SKM-1 (cell line): ENCODE results near the gene STKLD1.
"Not testable (repeated sequence)": the region's sequence is repeated elsewhere in the genome, so short reads cannot be mapped to it uniquely, and the experiment has no call there.

Experiments
- DNase-seq: peaks from one replicate; lab custom pipeline; 2025; ENCODE audit not compliant: unreplicated experiment; lab: John Stamatoyannopoulos, UW

The STKLD1 gene

DNA sequence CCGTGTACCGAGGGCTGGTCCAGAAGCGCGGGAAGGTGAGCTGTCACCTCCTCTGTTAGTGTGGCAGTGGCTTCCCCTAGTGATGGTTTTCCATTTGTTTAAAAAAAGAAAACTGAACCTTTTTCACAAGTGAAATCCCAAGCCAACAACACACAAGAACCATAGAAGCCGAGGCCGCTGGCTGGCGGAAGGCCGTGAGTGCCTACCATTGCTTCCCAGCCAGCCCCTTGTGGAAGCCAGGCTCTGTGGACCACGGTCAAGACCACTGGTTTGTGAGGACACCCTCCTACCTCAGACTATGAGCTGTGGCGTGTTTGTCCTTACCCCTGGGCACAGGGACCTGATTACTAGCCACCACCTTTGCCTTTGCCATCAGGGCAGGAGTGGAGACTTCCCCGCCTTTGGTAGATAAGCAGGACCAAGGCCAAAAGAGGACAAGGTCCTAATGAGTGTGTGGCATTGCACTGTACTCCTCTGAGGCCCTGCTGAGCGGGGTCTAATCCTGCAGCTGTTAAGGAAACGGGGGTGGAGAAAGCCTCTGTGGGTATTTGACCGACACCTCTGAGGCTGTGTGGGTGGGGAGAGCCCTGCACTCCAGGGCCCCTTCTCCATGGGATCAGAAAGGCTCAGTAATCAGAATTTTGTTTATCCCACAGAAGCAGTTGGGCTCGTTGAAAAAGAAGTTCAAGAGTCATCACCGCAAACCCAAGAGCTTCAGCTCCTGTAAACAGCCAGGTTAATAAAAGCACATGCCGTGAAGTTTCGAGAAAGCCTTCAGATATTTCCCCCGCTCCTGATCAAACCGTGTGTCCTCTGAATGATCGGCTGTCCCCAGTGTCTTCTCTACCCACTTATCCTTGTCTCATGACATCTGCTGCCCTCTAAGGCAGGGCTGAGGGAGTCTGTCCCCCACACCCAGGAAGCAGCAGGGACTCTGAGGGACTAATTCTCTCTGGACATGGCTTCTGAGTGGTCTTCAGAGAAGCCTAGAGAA, 15.5 kb upstream of the STKLD1 start:
- DNase-seq, result no peak

DNA sequence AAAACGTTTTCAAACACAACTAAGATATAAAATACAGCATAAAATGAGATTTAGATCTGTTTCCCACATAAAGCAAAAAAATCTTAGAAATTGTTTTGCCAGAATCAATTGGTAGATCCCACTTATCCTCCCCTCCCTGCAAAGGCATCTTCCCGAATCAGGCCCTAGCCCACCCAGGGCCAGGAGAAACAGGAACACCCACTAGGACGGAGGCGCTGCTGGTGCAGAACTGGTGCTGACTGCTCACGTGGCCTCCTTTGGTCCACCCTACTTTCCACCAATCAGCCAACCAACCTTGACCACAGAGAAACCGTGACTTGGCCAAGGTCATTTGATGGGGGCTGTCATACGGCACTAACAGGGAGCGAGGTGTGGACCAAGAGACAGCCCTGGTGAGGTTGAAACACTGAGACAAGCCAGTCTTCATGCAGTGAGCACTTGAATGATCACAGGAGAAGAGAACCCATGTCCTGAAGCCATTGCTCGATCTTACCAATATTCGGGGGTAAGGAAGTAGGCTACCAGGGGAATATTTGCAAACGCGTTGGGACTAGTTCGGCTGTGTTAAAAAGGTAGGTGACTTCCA, 14.6 kb upstream of the STKLD1 start:
- DNase-seq, result no peak

DNA sequence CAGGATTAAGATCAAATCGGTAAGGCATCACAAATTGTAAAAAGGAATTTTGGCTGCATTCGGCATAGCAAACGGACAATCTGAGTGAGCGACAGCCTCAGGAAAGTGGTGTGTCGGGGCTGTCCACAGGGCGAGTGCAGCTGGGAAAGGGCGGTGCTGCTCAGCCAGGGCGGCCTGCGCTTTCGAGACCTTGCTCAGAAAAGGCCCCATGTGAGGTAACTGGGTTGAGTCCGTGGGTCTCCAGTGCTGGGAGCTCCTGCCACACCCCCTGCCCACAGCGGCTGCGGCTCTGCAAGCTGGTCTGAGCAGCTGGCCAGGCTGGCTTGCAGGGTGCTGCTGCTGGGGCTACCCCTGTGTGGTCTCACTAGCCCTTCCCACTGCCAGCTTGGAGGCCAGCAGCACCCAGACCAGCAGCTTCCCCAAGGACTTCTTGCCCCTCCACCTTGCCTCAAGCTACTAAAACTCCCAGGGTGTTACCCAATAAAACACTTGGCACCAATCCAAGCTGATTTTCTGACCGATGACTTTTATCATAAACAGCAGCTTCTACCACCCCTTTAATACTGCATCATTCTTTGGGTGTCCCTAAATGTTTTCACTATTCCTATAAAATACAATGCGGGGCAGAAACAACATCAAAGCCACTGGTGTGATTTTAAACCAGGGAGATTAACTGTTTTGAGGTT, 13.7 kb upstream of the STKLD1 start:
- DNase-seq, result no peak

DNA sequence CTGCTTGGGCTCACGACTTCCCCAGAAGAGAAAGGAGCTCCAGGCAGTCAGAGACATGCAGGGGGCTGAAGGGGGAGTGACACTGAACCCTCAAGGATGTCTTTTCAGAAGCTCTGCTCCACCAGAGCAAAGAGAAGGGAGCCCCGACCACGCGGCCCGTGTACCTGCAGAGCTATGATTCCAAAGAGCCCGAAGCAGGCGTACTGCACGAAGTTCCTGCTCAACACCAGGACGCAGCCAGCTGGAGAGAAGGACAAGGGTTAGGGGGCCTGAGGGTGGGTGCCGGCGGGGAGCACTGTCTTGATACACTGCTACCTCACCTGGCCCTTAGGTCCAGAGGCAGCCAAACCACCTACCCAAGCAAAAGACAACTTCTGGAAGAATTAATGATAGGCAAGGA, 9.7 kb upstream of the STKLD1 start:
- DNase-seq, result no peak

DNA sequence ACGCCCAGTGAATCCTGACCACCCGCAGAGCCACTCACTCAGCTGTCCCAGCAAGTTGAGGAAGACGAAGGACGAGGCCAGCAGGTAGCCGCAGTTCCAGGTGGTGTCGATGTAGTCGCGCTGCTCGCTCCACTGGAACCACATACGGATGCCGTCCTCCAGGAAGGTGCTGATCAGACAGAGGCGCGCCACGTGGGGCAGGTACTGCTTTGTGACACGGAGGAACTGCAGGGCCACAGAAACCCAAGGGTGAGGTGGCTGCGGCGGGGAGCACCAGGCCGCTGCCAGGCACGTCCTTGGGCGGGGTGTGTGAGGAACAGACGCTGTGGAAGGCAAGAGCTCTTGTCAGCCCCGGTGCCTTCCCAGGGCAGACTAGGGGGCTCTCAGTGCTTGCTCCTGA, 8.9 kb upstream of the STKLD1 start:
- no peak for DNase-seq

DNA sequence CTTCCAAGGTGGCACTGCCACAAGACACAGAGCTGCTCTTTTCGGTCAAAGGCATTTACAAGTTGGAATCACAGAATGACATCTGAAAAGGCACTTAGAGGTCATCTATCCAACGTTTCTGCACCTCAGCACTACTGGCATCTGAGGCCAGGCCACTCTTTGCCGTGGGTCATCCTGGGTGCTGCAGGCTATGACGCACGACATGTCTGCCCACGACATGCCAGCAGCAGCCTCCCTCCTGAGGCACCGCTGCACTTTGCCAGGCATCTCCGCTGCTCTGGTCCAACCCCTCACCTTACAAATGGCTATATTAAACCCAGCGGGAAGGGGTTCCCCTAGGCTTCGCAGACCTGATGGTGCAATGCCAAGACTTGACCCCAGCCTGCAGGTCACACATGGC, 8.4 kb upstream of the STKLD1 start:
- DNase-seq, result no peak

DNA sequence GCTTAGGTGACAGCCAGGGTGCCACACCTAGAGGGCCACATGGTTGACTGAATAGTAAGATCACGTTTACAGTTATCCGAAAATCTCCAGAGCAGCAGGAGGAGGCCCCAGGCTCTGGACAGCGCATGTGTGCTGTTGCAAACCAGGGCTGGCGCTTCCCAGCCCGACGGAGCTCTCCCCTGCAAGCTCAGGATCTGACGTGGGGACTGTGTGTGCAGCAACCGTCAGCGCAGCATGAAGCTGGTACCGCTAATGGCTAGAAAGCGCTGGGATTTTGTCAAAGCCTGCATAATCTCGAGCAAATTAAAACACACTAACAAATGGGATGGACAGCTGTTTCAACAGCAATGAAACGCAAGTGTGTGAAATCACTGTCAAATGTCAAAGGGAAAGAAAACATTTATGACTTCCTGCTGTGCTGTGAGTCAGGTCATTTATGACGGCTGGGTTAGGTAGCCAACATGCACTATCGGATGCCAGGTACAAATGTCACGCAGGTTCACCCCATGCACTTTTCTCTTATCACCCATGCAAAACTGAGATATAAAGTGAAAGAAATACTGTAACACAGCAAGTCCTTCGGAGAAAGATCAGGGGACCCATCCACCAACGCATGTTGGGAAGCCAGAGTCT, 7.8 kb upstream of the STKLD1 start:
- no peak for DNase-seq

DNA sequence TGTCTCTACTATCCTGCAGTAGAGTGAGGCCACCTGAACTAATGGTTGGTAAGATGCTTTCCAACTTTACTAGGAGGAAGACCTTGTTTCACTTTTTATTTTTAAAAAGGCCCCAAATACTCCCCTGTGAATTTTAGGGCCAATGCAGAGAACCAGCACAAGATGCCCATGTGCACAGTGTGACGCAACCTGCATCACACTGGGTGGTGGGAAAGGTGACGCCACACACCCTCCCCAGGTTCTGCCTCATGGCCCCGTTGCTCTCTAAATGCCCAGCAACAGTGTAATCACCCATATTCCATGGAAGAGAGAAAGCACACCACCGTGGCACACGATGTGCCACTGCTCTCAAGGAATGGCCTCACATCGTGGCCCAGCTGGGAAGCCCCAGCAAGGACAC, 6.7 kb upstream of the STKLD1 start:
- DNase-seq, result no peak

DNA sequence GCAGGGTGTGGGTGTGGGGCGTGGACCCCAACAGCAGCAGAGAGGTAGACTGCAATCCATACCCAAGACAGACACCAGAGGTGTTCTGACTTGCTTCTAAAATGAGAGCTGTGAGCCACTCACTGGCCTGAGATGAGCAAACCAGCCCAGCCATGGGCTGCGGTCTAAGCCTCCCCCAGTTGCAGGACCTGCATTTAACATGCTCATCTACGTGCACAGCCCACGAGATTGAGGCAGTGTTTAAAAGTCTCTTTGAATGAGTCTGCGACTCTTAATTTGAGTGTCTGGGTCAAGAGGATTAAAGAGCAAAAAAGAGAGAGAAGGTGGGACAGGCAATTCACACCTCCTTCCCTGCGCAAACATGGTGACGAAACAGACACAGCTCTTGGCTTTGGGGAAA, 6.2 kb upstream of the STKLD1 start:
- no peak for DNase-seq

DNA sequence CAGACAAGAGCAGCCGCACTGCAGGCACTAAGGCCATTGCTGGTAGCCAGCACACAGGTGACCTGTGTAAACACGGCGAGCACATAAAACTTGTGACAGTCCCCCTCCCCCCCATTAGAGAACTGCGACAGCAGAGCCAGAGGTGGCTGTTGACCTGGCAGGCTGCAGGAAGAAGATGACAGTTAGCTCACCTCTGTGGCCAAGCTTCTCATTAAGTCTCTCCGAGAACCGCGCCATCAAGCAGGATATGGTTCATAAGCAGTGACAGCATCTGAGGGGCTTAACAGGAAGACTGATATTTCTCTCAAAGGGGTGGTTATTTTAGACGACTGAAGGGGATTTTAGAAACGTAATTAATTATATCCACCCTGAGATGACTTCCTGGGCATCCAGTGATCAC, 5.5 kb upstream of the STKLD1 start:
- DNase-seq, result no peak

DNA sequence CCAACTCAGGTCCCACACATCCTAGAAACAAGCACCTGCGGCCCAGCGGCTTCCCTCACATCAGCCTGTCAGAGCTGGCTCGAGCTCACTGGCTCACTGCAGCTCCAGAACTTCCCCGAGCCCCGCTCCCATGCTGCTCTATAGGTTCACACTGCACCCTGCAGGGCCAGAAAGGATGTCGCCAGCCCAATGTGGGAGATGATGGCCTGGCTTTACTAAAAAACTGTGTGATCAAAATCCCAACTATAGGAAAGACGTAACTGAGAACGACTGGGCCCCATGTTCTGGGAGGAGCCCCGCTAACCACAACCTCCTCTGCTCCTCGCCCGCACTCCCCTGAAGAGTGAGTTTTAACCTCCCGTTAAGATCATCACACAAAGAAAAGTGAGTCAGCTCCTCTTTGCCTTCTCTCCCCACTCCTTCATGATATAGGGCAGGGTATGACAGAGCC, 4.9 kb upstream of the STKLD1 start:
- DNase-seq, result no peak

DNA sequence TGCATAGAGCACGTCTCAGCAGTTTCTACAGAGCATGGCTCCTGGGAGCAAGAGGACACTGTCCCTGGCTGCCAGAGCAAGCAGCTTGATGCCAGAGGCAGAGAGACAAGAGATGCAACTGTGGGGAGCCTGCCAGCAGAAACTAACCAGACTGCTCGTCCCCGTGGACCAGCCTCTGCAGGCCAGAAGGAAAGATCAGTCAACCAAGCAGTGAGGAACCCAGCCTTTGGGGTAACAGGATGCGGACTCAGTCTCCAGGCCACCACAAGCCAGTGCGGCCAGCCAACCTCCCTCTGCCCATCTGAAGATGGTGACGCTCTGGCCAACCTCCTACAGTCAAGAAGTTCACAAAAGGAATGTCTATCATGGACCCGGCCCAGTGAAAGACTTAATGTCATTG, 4.0 kb upstream of the STKLD1 start:
- DNase-seq, result no peak

DNA sequence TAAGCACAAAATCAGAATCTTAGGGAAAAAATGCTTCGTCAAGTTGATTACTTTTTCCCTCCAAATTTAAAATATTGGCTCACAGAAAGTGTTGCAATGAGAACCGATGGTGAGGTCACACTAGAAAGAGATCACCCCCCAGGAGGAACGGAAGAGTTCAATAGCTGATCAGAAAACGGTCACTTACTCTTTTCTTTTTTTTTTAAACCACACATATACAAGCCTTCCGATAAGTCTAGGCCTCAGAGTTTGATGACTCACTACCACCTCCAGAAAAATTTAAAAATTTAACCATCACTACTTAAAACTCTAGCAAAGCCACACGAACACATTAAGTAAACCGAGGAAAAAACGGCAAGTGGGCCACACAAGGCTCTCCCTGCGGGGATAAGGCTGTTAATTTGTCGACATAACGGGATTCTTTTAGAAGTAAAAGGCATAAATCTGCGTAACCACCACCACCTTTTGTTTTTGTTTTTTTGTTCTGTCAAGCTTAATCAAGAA, 1.5 kb upstream of the STKLD1 start:
- DNase-seq, result peak; percentile 37

DNA sequence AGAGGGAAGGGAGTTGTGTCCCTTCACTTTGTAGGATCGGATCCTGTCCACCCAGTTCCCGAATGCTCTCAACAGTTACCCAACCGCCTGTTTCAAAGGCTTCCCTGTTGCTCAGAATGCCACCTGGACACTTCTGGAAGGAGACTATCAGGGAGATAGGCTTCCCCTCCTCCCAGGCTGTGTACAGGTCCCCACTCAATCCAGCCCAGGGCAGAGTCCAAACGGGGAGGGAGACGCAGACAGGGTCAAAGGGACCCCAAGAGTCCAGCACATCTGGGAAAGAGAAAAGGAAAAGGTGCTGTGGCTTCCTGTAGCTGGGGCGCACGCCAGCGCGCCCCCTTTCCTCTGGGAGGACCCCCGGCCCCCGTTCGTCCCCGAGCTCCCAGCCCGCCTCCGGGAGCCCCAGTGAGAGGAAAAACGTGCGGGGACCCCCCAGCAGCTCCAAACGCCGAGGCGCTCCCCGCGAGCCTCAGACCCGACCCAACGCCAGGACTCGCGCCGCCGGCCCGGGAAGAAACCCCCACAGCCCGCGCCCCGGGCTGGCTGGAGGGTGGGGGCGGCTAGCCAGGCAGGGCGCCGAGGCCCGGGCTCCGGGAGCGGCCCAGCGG, 946 bp upstream of the STKLD1 start:
- no peak for DNase-seq

DNA sequence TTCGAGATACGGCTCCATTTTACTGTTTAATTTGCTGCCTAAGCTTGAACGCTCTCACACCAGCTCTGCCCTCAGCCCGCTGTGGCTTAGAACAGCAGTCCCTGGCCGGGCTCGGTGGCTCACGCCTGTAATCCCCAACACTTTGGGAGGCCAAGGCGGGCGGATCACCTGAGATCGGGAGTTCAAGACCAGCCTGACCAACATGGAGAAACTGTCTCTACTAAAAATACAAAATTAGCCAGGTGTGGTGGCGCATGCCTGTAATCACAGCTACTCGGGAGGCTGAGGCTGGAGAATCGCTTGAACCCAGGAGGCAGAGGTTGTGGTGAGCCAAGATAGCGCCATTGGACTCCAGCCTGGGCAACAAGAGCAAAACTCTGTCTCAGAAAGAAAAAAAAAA, 1.1 kb downstream of the STKLD1 start:
- not testable (repeated sequence) for DNase-seq

DNA sequence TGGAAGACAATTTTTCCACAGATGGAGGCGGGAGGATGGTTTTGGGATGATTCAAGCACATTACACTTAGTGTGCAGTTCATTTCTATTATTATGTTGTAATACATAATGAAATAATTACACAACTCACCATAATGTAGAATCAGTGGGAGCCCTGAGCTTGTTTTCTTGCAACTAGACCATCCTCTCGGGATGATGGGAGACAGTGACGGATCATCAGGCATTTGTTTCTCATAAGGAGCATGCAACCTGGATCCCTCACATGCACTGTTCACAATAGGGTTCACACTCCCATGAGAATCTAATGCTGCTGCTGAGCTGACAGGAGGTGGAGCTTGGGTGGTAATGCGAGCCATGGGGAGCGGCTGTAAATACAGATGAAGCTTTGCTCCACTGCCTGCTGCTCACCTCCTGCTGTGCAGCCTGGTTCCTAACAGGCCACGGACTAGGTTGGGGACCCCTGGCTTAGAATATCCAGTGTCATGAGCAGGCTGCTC, 1.6 kb downstream of the STKLD1 start:
- DNase-seq, result no peak

DNA sequence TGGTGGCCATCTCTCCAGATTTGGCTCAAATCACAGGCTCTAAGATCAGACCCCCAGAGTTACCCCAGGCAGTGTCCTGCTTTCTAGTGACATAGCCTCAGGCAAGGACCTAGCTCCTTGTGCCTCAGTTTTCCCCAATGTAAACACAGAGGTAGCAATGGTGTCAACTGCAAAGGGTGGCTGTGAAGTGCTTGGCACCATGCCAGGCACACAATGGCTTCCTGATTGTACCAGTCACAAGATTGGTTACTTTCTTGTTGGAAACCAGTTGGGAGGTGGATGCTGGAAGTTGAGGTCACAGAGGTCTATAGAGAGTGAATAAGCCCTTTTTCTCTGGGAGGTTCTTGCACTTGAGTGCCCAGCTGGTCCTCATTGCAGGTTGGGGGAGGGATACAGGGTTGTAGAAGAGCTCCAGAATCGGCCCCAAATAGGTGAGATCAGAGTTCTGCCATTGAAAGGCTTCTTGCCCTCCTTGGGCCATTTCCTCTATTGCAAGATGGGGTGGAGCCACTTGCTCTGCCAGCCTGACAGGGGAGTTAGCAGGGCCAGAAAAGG, 2.3 kb downstream of the STKLD1 start:
- no peak for DNase-seq

DNA sequence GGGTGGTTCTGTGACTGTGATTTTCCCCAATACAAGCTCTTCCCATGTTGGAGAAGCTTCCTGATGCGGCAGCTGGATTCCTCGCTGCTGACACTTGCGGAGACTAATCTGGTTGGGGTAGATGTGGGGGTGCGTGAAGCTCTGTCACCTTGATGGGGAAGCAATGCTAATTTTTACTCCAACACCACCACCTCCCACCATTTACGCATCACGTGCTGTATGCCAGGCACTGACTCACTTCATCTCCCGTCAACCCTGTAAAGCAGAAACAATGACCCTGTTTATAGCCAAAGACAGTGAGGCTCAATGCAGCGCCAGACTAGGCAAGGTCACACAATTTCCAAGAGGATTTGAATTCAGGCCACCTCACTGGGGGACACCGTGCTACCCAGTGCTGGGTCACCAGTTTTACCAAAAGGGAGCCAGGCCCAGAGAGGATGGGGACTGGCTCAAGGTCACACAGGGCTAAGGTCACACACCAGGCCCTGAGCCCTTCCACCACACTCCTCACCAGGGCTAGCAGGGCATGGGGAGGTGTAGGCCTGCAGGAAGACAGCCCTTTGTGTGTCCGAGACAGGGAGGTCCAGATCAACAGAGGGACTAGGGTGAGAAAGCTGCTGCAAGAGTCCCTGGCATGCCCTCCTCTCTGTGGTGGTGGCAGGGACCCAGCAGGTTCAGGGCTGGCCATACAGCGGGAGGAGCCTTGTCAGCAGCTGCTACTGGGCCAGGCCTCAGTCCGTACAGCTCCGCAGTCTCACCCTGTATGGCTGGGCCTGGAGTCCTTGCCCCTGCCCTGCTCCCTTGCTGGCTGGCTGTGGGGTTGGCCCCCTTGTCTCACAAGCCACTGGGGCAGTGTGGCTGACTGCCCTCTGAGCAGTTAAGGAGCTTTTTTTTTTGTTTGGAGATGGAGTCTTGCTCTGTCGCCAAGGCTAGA, 3.3 kb downstream of the STKLD1 start:
- DNase-seq, result no peak

DNA sequence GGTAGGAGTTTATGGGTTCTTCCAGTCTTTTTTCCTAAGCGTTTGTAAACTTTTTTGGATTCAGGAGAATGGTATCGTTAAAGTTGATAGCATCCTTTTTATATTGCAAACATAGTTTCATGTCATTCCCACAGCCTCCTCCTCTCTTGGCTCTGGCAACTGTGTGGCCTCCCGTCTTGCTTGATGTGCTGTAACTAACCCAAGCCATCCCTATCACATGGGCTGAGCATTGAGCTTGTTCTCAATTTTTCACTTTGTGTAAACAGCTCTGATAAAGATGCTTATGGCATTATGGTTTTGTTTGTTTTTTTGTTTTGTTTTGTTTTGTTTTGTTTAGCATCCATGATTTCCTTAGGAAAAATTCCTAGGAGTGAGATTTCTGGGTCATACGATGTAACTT, 4.6 kb downstream of the STKLD1 start:
- DNase-seq, result no peak
